CD4-positive, alpha-beta T cell treated with Interferon alpha-2 for 1 hour (primary cell): ENCODE measurements around the gene GXYLT1.
A peak's percentile ranks its signal among the peaks of the same experiment; 100 is the strongest.
"Not testable (repeated sequence)": the region's sequence is repeated elsewhere in the genome, so short reads cannot be mapped to it uniquely, and the experiment has no call there.

Experiments
- DNase-seq, 2 donors: peaks; one replicate each; pipeline ENCODE4 v3.0.0-alpha.2; 2020 to 2022

The GXYLT1 gene

DNA sequence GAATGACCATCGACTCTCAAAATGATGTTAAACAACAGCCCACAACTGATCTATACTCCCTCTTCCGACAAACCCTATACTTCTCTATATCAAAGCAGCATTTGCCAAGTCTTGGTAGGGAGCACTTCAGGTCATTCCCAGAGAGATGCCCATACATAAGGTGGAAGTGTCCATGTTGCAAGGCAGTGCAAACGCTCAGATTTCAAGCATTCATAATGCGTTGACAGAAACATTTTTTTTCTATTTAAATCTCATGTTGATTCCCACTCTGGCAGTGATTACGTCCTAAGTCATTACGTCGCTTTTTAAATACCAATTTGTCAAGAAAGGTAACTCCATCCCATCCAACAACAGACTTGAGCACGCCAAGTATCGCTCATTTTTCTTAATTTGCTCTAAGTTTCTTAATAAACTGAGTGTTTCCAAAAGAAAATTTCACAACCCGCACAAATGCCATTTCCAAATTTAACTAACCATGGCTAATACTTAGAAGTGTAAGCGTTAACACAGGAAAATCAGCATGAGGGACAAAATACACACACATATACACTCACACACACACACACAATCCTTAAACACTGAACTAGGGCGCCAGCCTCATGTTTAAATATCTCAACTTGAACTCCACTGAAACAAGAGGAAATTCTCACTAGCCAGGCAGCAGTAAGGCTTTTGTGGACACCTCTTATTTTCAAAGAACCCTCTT, 1.1 kb downstream of the GXYLT1 start:
- peak in 1 of 2 donors; percentile 13 for DNase-seq

DNA sequence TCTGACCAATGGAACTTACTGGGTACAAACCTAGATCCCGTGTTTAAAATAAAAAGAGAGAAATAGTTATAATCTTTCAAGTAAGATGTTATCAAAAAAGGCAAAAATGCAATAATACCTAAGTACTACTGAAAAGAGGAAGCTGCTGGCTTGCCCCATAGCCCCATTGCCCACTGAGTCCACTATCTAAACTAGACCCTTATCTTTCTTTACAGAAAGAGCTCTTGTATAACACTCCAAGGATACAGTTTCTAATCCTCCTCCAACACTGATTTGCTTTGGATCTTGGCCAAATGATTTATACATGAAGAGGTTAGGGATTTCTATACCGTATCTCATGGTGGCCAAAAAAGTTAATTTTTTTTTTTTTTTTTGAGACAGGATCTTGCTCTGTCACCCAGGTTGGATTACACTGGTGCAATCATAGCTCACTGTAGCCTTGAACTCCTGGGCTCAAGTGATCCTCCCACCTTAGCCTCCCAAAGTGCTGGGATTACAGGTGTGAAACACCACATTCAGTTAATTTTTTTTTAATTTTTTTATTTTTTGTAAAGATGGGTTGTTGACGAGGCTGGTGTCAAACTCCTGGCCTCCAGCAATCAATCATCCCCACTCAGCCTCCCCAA, 2.6 kb downstream of the GXYLT1 start:
- DNase-seq: no peak

- no peak for DNase-seq
Observed at GRCh38 chr12:42140901-42141300, 3.8 kb downstream of the GXYLT1 start.

DNA sequence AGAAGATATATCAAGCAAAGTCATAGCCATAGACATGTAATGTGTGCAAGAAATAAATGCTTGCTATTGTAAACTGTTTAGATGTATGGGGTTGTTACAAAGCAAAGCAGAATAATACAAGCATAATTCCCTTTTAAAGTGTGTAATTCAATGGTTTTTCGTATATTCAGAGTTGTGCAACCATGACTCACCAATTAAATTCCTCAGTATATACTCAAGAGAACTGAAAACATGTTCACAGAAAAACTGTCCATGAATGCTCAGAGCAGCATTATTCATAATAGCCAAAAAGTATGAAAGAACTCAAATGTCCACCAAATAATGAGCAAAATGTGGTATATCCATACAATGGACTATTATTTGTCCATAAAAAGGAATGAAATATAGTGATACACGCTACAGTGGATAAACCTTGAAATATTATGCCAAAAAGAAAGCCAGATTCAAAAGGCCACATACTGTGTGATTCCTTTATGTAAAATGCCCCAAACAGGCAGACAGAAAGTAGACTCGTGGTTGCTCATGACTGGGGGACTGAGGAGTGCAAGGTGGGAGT, 9.3 kb downstream of the GXYLT1 start:
- DNase-seq: no peak

GRCh38 chr12:42130672-42131402, 13.8 kb downstream of the GXYLT1 start:
- DNase-seq: no peak

- DNase-seq: peak; percentile 22 to 61
Observed at GRCh38 chr12:42129595-42130204, 15.0 kb downstream of the GXYLT1 start.

DNA sequence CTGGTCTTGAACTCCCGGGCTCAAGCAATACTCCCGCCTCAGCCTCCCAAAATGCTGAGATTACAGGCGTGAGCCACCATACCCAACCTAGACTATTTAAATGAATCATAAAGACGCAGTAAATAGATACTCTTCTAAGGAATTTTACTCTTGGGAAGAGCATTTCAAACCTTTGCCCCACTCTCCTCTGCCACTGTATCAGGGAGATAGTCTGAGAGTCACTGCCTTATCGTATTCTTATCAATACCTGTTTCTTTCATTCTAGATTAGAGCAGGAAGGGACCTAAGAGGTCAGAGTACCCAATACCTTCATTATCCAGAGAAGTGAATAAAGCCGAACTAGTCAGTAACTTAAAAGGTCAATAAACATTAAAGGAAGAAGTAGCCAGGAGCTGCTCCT, 15.8 kb downstream of the GXYLT1 start:
- no peak for DNase-seq

DNA sequence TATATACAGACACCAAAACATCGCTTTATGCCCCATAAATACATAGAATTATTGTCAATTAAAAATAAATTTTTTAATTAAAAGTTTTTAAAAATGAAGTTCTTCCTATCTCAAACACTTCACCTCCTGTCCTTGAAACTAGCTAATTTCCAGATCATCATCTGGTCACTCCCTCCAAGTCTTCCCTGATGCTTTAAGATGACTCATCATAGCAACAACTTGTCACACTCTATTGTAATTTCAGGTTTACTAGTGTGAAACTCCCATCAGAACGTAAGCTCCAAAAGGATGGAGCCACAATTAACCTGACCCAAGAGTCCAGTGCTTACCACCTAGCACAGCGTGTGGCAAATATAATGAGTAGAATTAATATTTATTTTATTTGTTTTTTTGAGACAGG, 16.3 kb downstream of the GXYLT1 start:
- DNase-seq: no peak

DNA sequence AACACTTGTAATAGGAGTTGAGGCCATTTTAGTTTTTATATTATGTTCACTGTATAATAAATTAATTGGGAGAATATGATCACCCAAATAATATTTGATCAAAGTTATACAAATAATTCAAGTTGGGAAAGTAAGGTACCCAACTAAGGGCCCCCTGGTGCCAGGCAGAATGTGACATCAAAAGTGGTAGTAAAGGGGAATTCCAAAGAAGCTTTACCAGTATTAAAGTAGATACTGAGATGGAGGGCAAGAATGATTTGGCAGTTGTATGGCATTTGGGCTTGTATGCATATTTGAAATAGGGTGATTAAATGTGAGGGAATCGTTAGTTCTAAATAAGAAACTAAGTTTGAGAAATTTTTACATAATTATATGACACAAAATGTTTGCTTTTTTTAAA, 17.7 kb downstream of the GXYLT1 start:
- no peak for DNase-seq

DNA sequence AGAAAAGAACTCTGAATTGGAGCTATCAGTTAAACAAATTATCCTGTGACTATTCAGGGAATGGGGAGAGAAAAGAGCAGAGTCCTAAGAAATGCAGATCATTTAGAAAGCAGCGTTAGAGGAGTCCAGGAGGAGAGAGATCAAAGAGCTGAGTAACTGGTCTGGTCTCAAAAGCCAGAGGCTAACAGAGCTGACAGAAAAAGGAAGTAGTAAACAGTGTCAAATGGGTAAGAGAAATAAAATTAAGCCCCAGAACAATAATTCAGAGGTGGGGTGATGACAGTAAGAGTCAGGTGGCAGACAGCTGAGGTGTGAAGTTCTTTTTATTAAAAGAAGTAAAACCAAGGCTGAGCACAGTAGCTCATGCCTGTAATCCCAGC, 19.3 kb downstream of the GXYLT1 start:
- DNase-seq: no peak

- no peak for DNase-seq
Observed at GRCh38 chr12:42124764-42125387, 19.8 kb downstream of the GXYLT1 start.

DNA sequence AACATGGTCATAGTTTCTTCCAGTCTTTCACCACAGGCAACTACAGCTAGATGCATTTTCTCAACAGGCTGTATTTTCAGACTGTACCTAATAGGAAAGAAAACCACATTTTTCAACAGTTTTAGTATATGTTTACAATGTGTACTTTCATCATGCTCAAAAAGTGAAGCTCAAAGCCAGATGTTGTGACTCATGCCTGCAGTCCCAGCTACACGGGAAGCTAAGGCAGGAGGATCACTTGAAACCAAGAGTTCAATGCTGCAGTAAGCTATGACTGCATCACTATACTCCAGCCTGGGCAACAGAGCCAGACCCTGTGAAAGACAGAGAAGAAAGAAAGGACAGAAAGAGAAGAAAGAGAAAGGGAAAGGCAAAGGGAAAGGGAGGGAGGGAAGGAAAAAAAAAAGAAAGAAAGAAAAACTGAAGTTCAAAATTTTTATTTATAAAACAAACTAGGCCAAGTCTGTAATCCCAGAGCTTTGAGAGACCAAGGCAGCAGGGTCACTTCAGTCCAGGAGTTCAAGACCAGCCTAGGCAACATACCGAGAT, 25.5 kb downstream of the GXYLT1 start:
- no peak for DNase-seq

- no peak for DNase-seq
Observed at GRCh38 chr12:42118136-42118879, 26.4 kb downstream of the GXYLT1 start.

DNA sequence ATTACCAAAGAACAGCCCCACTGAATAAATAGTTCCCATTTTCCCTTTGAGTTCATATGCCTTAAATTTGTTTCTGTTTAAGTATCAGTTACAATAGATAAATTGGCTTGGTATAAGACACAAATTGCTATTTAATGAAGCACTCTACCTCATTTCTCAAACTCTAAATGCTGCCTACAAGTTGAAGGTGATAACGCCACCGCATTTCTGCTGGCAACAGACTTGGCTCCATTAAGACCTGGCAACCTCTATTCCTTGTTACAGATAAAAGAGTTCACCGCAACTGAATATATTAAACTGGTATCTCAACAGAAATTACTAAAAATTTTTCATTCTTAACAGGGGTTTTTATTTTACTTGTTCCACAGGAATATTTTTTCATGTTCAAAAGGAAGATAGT, 35.6 kb downstream of the GXYLT1 start:
- DNase-seq: no peak

DNA sequence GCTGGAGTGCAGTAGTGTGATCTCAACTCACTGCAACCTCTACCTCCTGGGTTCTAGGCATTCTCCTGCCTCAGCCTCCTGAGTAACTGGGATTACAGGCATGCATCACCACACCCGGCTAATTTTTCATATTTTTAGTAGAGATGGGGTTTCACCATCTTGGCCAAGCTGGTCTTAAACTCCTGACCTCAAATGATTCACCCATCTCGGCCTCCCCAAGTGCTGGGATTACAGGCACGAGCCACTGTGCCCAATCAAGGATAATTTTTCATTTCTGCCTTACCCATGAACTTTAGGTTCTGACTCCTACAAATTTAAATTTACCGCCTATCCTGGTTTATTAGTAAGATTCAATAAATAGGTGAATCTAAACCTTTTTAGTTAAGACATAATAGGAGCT, 37.9 kb downstream of the GXYLT1 start:
- DNase-seq: not testable (repeated sequence)

DNA sequence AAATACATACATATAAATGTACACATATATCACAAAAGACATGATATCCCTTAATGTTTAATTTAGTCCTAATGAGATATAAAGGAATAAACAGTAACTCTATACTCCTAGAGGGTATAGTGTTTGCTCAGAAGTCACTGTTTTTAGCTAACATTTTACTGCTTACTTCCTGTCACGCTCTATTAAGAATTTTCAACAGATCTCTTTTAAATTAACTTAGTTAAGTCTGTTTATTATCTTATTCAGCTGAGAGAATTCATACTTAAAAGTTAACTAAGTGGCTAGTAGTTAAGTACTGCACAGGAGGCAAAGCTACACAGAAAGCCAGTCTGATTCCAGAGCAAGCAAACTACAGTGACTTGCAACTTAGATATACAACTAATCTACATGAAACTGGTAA, 39.9 kb downstream of the GXYLT1 start:
- DNase-seq: no peak

DNA sequence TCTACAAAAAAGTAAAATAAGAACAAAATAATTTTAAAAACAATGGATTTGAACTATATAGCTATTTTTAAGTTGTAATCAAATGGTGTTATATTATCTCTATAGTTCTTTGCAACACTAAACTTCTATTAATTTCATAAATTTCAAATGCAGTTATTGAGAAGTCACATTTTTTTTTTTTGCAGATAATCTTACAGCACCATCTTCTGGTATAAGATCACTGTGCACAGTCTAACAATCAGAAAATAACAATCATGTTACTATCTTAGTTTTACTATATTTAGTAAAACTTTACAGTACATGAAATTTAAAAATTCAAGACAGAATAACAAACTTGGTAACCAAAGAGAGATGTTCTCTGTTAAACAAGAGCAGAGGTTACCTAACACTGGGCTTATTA, 40.6 kb downstream of the GXYLT1 start:
- no peak for DNase-seq

GRCh38 chr12:42103155-42103554, 41.5 kb downstream of the GXYLT1 start:
- no peak for DNase-seq

DNA sequence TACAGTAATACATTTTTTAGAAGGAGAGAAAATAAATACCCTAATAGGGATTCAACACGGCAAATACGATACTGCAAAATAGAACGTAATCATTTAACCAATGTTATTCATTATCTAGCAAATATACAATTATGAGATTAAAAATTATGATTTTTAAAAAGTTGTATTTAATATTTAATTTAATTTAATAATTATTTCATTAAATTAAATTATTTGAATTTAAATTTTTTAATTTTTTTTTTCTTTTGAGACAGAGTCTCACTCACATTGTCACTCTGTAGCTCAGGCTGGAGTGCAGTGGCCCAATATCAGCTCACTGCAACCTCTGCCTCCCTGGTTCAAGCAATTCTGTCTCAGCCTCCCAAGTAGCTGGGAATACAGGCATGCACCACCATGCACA, 42.0 kb downstream of the GXYLT1 start:
- no peak for DNase-seq

DNA sequence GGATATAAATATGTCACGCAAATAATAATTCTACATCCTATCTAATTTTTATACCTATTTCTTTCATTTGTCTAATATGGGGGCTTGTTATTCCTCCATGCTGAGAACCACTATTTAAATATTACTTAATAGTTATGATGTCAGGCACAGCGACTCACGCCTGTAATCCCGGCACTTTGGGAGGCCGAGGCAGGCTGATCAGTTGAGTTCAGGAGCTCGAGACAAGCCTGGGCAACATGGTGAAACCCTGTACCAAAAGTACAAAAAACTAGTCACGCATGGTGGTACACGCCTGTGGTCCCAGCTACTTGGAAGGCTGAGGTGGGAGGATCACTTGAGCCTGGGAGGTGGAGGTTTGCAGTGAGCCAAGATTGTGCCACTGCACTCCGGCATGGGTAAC, 45.2 kb downstream of the GXYLT1 start:
- DNase-seq: no peak

DNA sequence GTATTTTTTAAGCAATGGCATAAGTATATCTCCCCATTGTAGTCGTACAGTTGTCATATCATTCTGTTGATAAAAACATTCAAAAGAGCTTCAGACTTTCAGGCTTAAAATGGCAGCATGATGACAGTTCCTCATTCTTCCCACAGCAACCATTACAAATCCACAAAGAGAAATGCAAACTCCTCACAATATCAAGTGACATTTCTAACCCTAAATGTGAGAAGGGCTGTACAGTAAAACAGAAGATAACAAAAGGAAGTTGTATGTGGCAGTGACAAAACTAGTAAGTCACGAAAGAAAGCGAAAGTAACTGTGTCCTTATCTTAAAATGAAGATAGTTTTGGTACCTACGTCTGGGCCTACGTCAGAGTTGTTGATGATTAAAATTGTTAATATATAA, 46.7 kb downstream of the GXYLT1 start:
- peak in 1 of 2 donors; percentile 77 for DNase-seq

- peak in 1 of 2 donors; percentile 35 for DNase-seq
Observed at GRCh38 chr12:42094277-42094676, 50.4 kb downstream of the GXYLT1 start.
